ENCODE measurements around the gene ARHGDIB. TPM values are rescaled to one million over a fixed set of nuclear protein-coding genes. Genes with fewer than 3 reads are reported as not detected.

The ARHGDIB gene
- total RNA-seq, result 583 and 636 TPM in 2 replicates

GRCh38 chr12:14961466-14962152, at the start of gene ARHGDIB:
Gene ARHGDIB (minus strand): TSS chr12:14961601. CDS start chr12:14950712, 10,889 bp downstream.

GRCh38 chr12:14972816-14973215, 11.4 kb upstream of the ARHGDIB start, which contains the start of gene PDE6H:
Gene PDE6H (plus strand): TSS chr12:14973042. CDS start chr12:14978013, 4,971 bp downstream.

GRCh38 chr12:14938301-14938700, 23.1 kb downstream of the ARHGDIB start, which contains the start of gene ERP27:
Gene ERP27 (minus strand): TSS chr12:14938537. CDS start chr12:14938508, 29 bp downstream.

Other genes starting within 250 kb of the ARHGDIB start
- 17.0 and 23.5 TPM in 2 replicates for gene WBP11, start 158.1 kb downstream of the ARHGDIB start, total RNA-seq
- gene C12orf60, start 157.9 kb downstream of the ARHGDIB start, total RNA-seq, result 1.6 and 2.2 TPM in 2 replicates
- gene SMCO3, start 147.4 kb downstream of the ARHGDIB start, total RNA-seq, result 0.10 and 0.65 TPM in 2 replicates
- 23.8 and 42.1 TPM in 2 replicates for gene ART4, start 118.1 kb downstream of the ARHGDIB start, total RNA-seq
- 81.4 and 247 TPM in 2 replicates for gene MGP, start 75.7 kb downstream of the ARHGDIB start, total RNA-seq
- 0.33 and 1.3 TPM in 2 replicates for gene ERP27, start 23.1 kb downstream of the ARHGDIB start, total RNA-seq
- gene PDE6H, start 11.4 kb upstream of the ARHGDIB start, total RNA-seq, result not detected in 2 replicates

Data from vein endothelial cell (primary cell).